Neural progenitor cell (in vitro differentiated cells): ENCODE data around the gene PRRG2. TPM values are rescaled to one million over a fixed set of nuclear protein-coding genes. Genes with fewer than 3 reads are reported as not detected.

Experiments
- DNase-seq: peaks from one replicate; pipeline ENCODE4 v3.0.0-alpha.2; 2016; ENCODE audit warnings: low spot score
- H2AFZ ChIP-seq: fragments of 200-600 bp; sonication (generic); replicated peaks from 2 replicates; pipeline ENCODE4 v1.6.1; 2016; ENCODE audit warnings: antibody characterized with exemption
- H3F3A ChIP-seq: fragments of 200-600 bp; sonication (generic); 2 replicates; pipeline ENCODE4 v1.6.1; 2016; ENCODE audit warnings: antibody characterized with exemption, low read depth
- H3K27ac ChIP-seq: fragments of 200-600 bp; sonication (generic); 2 replicates; pipeline ENCODE4 v1.5.1; 2016; ENCODE audit warnings: mild to moderate bottlenecking
- H3K27me3 ChIP-seq: fragments of 200-600 bp; sonication (generic); 2 replicates; pipeline ENCODE4 v1.6.1; 2016; ENCODE audit warnings: mild to moderate bottlenecking, moderate library complexity
- H3K36me3 ChIP-seq: fragments of 200-600 bp; sonication (generic); 2 replicates; pipeline ENCODE4 v1.5.1; 2016
- H3K4me1 ChIP-seq: fragments of 200-600 bp; sonication (generic); 2 replicates; pipeline ENCODE4 v1.6.1; 2016; ENCODE audit warnings: mixed run types
- H3K4me2 ChIP-seq: fragments of 200-600 bp; sonication (generic); 2 replicates; pipeline ENCODE4 v1.6.1; 2016
- H3K4me3 ChIP-seq: fragments of 200-600 bp; sonication (generic); 2 replicates; pipeline ENCODE4 v1.5.1; 2016
- H3K79me2 ChIP-seq: fragments of 200-600 bp; sonication (generic); 2 replicates; pipeline ENCODE4 v1.6.1; 2016; ENCODE audit warnings: low read depth
- H3K9ac ChIP-seq: fragments of 200-600 bp; sonication (generic); 2 replicates; pipeline ENCODE4 v1.6.1; 2016
- H3K9me3 ChIP-seq: fragments of 200-600 bp; sonication (generic); 2 replicates; pipeline ENCODE4 v1.5.1; 2016; ENCODE audit warnings: low read depth
- H4K20me1 ChIP-seq: fragments of 200-600 bp; sonication (generic); 2 replicates; pipeline ENCODE4 v1.6.1; 2016; ENCODE audit warnings: low read depth
- H3K27ac Mint-ChIP-seq: 3 replicates; pipeline ENCODE4 v1.8.0; 2021; ENCODE audit warnings: mixed read lengths
- H3K27me3 Mint-ChIP-seq: 2 replicates; pipeline ENCODE4 v1.8.0; 2022; ENCODE audit warnings: low read depth, mild to moderate bottlenecking, inconsistent platforms, moderate library complexity, mixed read lengths; ENCODE audit not compliant: insufficient read depth
- H3K36me3 Mint-ChIP-seq: 3 replicates; pipeline ENCODE4 v1.8.0; 2021; ENCODE audit warnings: mixed read lengths
- H3K4me1 Mint-ChIP-seq: 3 replicates; pipeline ENCODE4 v1.8.0; 2021; ENCODE audit warnings: mixed read lengths
- H3K4me3 Mint-ChIP-seq: 3 replicates; pipeline ENCODE4 v1.8.0; 2021; ENCODE audit warnings: mild to moderate bottlenecking, moderate library complexity, mixed read lengths
- H3K9me3 Mint-ChIP-seq: 3 replicates; pipeline ENCODE4 v1.8.0; 2020; ENCODE audit warnings: mixed read lengths
- EZH2 ChIP-seq: fragments of 200-600 bp; sonication (generic); IDR thresholded peaks from 2 replicates; pipeline ENCODE4 v1.6.1; 2017; ENCODE audit warnings: antibody characterized with exemption, mild to moderate bottlenecking, moderate library complexity
- EZH2phosphoT487 ChIP-seq: fragments of 200-600 bp; sonication (generic); IDR thresholded peaks from 2 replicates; pipeline ENCODE4 v1.6.1; 2017; ENCODE audit warnings: antibody characterized with exemption
- total RNA-seq: library from RNA; depleted of rRNA; stranded (reverse); fragments of >200 nt; gene quantifications from 2 replicates; pipeline ENCODE4 v1.2.3, GENCODE V29; 2015; ENCODE audit warnings: low replicate concordance
- TF ChIP-seq, protein P1 (sequence below): fragments of 200-600 bp; sonication (generic); IDR thresholded peaks from 2 replicates; pipeline ENCODE4 v1.5.1; 2017; ENCODE audit warnings: antibody characterized with exemption, mild to moderate bottlenecking

PRRG2 gene
- total RNA-seq, 1 donor from 2014 or later = 0.09 TPM

- DNase-seq = no peak
- Mint-ChIP-seq H3K4me3 (no peak overlapping the region), H3K4me1 (peaks cover 9% of the 10 kb centered on the region), H3K27me3 (peaks cover 2% of the 10 kb centered on the region), H3K9me3 (no peaks in the 10 kb centered on the region), H3K27ac (no peak overlapping the region), H3K36me3 (peaks cover 22% of the 10 kb centered on the region)
- H3K27me3 ChIP-seq = no peaks in the 10 kb centered on the region
- no peaks in the 10 kb centered on the region for H3K36me3 ChIP-seq
- no peak overlapping the region for H3K27ac ChIP-seq
- H3K4me1 ChIP-seq = no peaks in the 10 kb centered on the region
- H3F3A ChIP-seq = peaks cover 37% of the 10 kb centered on the region
- H3K9me3 ChIP-seq = no peaks in the 10 kb centered on the region
- H4K20me1 ChIP-seq = peaks cover 14% of the 10 kb centered on the region
- H3K4me2 ChIP-seq = no peak overlapping the region
- TF ChIP-seq EZH2phosphoT487 (no peak), EZH2 (no peak)
- TF ChIP-seq, protein P1, sequence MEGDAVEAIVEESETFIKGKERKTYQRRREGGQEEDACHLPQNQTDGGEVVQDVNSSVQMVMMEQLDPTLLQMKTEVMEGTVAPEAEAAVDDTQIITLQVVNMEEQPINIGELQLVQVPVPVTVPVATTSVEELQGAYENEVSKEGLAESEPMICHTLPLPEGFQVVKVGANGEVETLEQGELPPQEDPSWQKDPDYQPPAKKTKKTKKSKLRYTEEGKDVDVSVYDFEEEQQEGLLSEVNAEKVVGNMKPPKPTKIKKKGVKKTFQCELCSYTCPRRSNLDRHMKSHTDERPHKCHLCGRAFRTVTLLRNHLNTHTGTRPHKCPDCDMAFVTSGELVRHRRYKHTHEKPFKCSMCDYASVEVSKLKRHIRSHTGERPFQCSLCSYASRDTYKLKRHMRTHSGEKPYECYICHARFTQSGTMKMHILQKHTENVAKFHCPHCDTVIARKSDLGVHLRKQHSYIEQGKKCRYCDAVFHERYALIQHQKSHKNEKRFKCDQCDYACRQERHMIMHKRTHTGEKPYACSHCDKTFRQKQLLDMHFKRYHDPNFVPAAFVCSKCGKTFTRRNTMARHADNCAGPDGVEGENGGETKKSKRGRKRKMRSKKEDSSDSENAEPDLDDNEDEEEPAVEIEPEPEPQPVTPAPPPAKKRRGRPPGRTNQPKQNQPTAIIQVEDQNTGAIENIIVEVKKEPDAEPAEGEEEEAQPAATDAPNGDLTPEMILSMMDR = no peak
- no peak overlapping the region for H3K4me3 ChIP-seq
- H3K9ac ChIP-seq = no peak overlapping the region
- no peaks in the 10 kb centered on the region for H3K79me2 ChIP-seq
- H2AFZ ChIP-seq = no peak overlapping the region
These were observed 45.1 kb downstream of the PRRG2 start for GRCh38 chr19:49626226-49626625.

DNA sequence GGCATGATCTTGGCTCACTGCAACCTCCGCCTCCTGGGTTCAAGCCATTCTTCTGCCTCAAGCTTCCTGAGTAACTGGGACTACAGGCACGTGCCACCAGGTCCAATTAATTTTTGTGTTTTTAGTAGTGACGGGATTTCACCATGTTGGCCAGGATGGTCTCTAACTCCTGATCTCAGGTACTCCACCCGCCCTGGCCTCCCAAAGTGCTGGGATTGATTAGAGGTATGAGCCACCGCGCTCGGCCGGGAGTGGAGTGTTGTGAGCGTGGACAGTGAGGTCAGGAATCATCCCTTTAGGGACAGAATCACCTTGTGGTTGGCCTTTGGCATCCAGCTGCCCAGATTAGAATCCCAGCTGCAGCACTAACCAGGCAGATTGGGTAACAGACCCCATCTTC is 48.5 kb downstream of the PRRG2 start:
- DNase-seq = no peak
- no peak overlapping the region for H3K27ac ChIP-seq
- H3K9ac ChIP-seq = no peak overlapping the region
- no peak overlapping the region for H3K27ac Mint-ChIP-seq
- H3F3A ChIP-seq = peaks cover 34% of the 10 kb centered on the region
- no peaks in the 10 kb centered on the region for H3K36me3 ChIP-seq
- H3K9me3 ChIP-seq = no peaks in the 10 kb centered on the region
- H3K79me2 ChIP-seq = no peaks in the 10 kb centered on the region
- H3K4me2 ChIP-seq = no peak overlapping the region
- H3K4me1 Mint-ChIP-seq = peaks cover 7% of the 10 kb centered on the region
- H3K4me1 ChIP-seq = no peaks in the 10 kb centered on the region
- H3K4me3 Mint-ChIP-seq = peak overlapping the region; percentile 49
- H3K4me3 ChIP-seq = no peak overlapping the region
- H2AFZ ChIP-seq = no peak overlapping the region
- no peaks in the 10 kb centered on the region for H3K9me3 Mint-ChIP-seq
- peaks cover 4% of the 10 kb centered on the region for H3K27me3 Mint-ChIP-seq
- TF ChIP-seq, protein P1 = no peak
- TF ChIP-seq EZH2phosphoT487 (no peak), EZH2 (no peak)
- peaks cover 1% of the 10 kb centered on the region for H4K20me1 ChIP-seq
- peaks cover 11% of the 10 kb centered on the region for H3K36me3 Mint-ChIP-seq
- no peaks in the 10 kb centered on the region for H3K27me3 ChIP-seq

- H3K4me2 ChIP-seq = no peak overlapping the region
- peak overlapping the region; percentile 50 for H3K4me3 Mint-ChIP-seq
These were observed 50.0 kb downstream of the PRRG2 start for GRCh38 chr19:49631014-49631588.

More at GRCh38 chr19:49631014-49631588, 50.0 kb downstream of the PRRG2 start:
- no peaks in the 10 kb centered on the region for H3K27me3 ChIP-seq
- peak overlapping the region; percentile 41 for H3K27ac ChIP-seq
- peaks cover 8% of the 10 kb centered on the region for H3K4me1 ChIP-seq
- no peak overlapping the region for H3K9ac ChIP-seq
- H3K9me3 ChIP-seq = no peaks in the 10 kb centered on the region
- H3K36me3 ChIP-seq = no peaks in the 10 kb centered on the region
- Mint-ChIP-seq H3K4me1 (peaks cover 18% of the 10 kb centered on the region), H3K27me3 (peaks cover 4% of the 10 kb centered on the region), H3K36me3 (peaks cover 11% of the 10 kb centered on the region), H3K27ac (peak overlapping the region; percentile 85), H3K9me3 (no peaks in the 10 kb centered on the region)
- no peaks in the 10 kb centered on the region for H3K79me2 ChIP-seq
- no peak overlapping the region for H2AFZ ChIP-seq
- no peak for DNase-seq
- no peak for TF ChIP-seq EZH2phosphoT487
- TF ChIP-seq, protein P1 = no peak
- TF ChIP-seq EZH2 = no peak
- H4K20me1 ChIP-seq = no peaks in the 10 kb centered on the region
- peaks cover 38% of the 10 kb centered on the region for H3F3A ChIP-seq
- H3K4me3 ChIP-seq = no peak overlapping the region
